ENCODE measurements around the gene FAM193A.

FAM193A gene

DNA sequence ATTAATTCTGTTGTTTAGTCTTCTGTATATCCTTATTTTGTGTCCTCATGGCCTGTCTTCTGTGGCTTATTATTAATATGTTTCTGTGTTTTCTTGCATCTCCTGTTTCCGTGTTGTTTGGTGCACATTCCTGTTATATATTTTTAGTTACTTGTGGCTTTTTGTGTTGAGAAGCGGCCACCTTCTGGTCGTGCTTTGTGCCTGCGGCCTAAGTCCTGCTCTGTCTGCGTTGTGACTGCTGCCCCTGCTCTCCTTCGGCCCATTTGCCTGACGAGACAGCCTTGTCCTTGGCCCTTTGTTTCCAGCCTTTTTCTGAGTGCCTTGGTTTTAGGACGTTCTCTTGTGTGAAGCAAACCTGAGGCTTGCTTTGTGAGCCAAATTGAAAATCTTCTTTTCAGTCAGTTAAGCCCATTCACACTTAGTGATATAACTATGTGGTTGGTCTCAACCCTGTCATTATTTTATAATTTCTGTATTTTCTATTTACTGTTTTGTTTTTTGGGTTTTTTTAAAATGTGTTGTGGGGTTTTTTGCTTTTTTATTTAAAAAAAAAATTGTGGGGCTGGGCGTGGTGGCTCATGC, 175.9 kb downstream of the FAM193A start:
- Histone ChIP-seq H3K27ac (replicated peaks) (no peak overlapping the region), H3K27me3 (ENCODE audit: insufficient read depth, poor library complexity, severe bottlenecking) (no peaks in the 10 kb centered on the region), H3K4me3 (replicated peaks; ENCODE audit: insufficient read depth, low read length) (no peak overlapping the region)
- DNase-seq (ENCODE audit: low read depth in 1 of 2, low spot score in 1 of 2), result peak in 1 of 2 experiments; percentile 11
- no peak for TF ChIP-seq GABPA (IDR thresholded peaks at IDR 0.05; ENCODE audit: low read depth)
- TF ChIP-seq POLR2AphosphoS5 (IDR thresholded peaks at IDR 0.05; ENCODE audit: low read depth), result no peak
- TF ChIP-seq, protein P1, sequence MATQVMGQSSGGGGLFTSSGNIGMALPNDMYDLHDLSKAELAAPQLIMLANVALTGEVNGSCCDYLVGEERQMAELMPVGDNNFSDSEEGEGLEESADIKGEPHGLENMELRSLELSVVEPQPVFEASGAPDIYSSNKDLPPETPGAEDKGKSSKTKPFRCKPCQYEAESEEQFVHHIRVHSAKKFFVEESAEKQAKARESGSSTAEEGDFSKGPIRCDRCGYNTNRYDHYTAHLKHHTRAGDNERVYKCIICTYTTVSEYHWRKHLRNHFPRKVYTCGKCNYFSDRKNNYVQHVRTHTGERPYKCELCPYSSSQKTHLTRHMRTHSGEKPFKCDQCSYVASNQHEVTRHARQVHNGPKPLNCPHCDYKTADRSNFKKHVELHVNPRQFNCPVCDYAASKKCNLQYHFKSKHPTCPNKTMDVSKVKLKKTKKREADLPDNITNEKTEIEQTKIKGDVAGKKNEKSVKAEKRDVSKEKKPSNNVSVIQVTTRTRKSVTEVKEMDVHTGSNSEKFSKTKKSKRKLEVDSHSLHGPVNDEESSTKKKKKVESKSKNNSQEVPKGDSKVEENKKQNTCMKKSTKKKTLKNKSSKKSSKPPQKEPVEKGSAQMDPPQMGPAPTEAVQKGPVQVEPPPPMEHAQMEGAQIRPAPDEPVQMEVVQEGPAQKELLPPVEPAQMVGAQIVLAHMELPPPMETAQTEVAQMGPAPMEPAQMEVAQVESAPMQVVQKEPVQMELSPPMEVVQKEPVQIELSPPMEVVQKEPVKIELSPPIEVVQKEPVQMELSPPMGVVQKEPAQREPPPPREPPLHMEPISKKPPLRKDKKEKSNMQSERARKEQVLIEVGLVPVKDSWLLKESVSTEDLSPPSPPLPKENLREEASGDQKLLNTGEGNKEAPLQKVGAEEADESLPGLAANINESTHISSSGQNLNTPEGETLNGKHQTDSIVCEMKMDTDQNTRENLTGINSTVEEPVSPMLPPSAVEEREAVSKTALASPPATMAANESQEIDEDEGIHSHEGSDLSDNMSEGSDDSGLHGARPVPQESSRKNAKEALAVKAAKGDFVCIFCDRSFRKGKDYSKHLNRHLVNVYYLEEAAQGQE (IDR thresholded peaks at IDR 0.05; ENCODE audit: insufficient replicate concordance, low read depth), result no peak
- no peak for TF ChIP-seq SPI1 (IDR thresholded peaks at IDR 0.05; ENCODE audit: borderline replicate concordance, low read depth)
- TF ChIP-seq CTCF (IDR thresholded peaks at IDR 0.05; ENCODE audit: insufficient read depth, low read length), result no peak

- TF ChIP-seq GABPA (IDR thresholded peaks at IDR 0.05; ENCODE audit: low read depth) (no peak), CTCF (IDR thresholded peaks at IDR 0.05; ENCODE audit: insufficient read depth, low read length) (no peak), SPI1 (IDR thresholded peaks at IDR 0.05; ENCODE audit: borderline replicate concordance, low read depth) (no peak), POLR2AphosphoS5 (IDR thresholded peaks at IDR 0.05; ENCODE audit: low read depth) (no peak)
- TF ChIP-seq, protein P1 (IDR thresholded peaks at IDR 0.05; ENCODE audit: insufficient replicate concordance, low read depth), result no peak
- H3K27ac ChIP-seq (replicated peaks), result no peak overlapping the region
Measured at GRCh38 chr4:2713337-2713736, 176.9 kb downstream of the FAM193A start.

DNA sequence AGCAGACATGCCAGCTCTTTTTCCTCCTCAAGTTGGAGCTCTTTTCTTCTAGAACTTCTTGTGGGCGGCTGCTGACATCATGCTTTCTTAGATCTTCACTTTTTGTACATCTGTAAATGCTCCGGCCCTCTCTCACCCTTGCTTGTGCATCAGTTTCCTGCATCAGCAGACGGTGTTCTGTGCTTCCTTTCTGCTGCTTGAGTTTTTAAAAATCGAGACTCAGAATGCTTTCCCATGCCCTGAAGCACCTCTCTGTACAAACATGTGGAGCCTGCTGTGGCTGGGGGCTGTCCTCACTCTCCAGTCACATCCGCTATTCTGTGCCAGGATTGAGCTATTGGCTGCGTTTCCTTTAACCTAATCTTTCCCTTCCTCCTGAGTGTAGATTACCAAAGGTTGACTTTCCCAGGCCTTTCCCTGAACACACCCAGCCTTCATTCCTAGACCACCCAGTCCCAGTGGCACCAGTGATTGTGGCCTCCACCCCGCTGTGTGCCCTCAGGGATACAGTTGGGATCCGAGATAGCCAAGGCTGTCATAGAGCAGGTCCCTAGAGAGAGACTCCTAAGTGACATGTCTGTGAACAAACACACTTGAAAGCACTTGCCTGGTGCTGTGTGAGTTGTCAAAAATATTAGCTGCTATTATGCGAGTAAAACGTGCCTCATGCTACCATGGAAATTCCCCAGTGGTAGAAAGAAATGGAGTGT, 177.8 kb downstream of the FAM193A start:
- Histone ChIP-seq H3K4me3 (replicated peaks; ENCODE audit: insufficient read depth, low read length) (no peak overlapping the region), H3K27me3 (ENCODE audit: insufficient read depth, poor library complexity, severe bottlenecking) (no peaks in the 10 kb centered on the region), H3K27ac (replicated peaks) (no peak overlapping the region)
- DNase-seq (ENCODE audit: low read depth in 1 of 2, low spot score in 1 of 2), result no peak
- TF ChIP-seq POLR2AphosphoS5 (IDR thresholded peaks at IDR 0.05; ENCODE audit: low read depth) (no peak), GABPA (IDR thresholded peaks at IDR 0.05; ENCODE audit: low read depth) (no peak), CTCF (IDR thresholded peaks at IDR 0.05; ENCODE audit: insufficient read depth, low read length) (no peak), SPI1 (IDR thresholded peaks at IDR 0.05; ENCODE audit: borderline replicate concordance, low read depth) (no peak)
- TF ChIP-seq, protein P1 (IDR thresholded peaks at IDR 0.05; ENCODE audit: insufficient replicate concordance, low read depth), result no peak

More at GRCh38 chr4:2713337-2713736, 176.9 kb downstream of the FAM193A start:
- no peak for DNase-seq (ENCODE audit: low read depth in 1 of 2, low spot score in 1 of 2)
- H3K27me3 ChIP-seq (ENCODE audit: insufficient read depth, poor library complexity, severe bottlenecking), result no peaks in the 10 kb centered on the region
- no peak overlapping the region for H3K4me3 ChIP-seq (replicated peaks; ENCODE audit: insufficient read depth, low read length)
